GM15510 (cell line): ENCODE data around the gene CSK.

ENCODE experiments used
- POLR2A ChIP-seq: IDR thresholded peaks from 3 replicates; pipeline ENCODE4 v1.6.1; 2011; ENCODE audit warnings: borderline replicate concordance; ENCODE audit not compliant: insufficient read length; ENCODE audit errors: extremely low read depth

Gene CSK

GRCh38 chr15:74780523-74781430 lies 1.1 kb upstream of the CSK start:
- peak; percentile 45 for TF ChIP-seq POLR2A

GRCh38 chr15:74782259-74783071 lies 585 bp downstream of the CSK start:
- TF ChIP-seq POLR2A: no peak

DNA sequence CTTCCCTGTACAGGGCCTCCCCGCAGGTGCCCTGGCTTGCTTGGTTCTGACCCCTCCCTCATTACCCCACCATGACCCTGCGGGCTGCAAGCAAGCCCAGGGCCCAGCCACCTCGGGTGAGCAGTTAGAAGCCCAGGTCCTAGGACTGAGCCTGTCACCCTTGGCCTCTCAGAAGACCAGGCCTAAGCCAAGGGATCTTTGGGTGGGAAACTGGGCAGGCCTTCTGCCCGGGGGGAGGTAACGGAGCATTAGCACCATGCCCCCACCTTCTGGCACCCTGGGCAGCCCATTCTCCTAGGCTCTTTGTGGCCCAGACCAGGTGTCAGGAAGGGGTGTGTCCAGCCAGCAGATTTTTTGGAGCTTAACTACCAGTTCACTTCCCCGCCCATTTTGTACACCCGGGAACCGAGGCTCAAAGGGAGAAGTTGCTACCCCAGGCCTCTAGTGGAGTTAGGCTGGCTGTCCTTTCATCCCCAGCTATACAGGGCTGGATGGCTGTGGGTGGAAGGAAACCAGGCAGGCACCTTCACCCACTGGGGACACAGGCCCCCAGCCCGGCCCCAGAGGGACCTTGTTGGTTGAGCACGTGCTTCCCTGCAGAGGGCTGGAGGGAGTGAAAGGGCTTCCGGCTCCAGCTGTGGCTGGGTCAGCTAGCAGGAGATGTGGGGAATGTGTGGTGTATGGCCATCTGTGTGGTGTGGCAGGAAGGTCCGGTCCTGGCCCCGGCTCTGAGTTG lies 1.4 kb downstream of the CSK start:
- TF ChIP-seq POLR2A: peak; percentile 29

DNA sequence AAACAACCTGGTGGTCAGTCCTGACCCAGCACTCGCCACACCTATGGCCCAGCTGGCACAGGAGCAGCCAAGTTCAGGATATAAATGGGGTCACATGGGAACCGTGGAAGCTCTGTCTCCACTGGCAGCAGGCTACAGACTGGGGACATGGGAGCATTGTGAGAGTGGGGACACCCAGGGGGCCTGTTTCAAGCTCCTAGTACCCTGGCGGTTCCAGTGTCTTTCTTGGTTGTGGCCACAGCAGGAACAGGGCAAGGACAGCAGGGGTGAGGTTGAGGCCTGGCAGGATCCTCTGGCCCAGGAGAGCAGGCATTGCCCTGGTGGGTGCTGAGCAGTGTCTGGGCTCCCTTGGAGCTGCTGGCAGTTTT lies 1.9 kb downstream of the CSK start:
- no peak for TF ChIP-seq POLR2A

GRCh38 chr15:74784426-74785193 lies 2.7 kb downstream of the CSK start:
- no peak for TF ChIP-seq POLR2A

DNA sequence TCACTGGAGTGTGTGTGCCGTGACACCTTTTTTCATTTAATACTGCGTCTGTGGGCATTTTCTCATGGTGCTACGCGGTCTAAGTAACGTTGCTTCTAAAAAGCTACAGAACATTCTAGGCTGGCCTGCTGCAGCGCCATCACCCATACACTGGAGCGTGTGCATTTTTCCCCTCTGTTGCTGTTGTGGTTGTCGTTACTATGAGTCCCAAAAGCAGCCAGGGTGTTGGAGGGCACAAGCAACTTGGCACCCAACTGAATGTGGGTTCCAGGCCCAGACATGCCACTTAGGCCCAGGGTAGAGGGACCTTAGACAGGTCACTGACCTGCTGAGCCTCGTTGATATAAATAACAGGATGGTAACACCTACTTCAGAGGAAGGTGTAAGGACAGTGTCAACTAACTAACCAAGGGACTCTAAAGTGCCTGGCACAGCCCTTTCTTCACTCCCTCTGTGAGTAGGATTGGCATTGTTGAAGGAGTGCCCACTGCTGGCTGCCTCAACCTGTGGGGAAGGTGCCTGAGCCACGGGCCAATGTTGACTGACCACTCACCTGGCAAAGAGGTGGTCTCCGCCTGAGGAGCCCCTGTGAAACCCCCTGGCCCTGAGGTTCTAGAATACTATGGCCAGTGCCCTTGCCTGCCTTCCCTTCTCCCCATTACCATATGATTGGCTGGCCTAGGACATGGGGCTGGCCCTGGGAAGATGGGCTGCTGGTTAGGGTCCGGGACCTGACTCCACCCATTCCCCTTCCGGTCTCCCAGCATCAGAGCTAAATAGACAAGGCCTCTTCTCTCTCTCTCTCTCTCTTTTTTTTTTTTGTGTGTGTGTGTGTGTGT lies 3.5 kb downstream of the CSK start:
- TF ChIP-seq POLR2A: peak; percentile 42

DNA sequence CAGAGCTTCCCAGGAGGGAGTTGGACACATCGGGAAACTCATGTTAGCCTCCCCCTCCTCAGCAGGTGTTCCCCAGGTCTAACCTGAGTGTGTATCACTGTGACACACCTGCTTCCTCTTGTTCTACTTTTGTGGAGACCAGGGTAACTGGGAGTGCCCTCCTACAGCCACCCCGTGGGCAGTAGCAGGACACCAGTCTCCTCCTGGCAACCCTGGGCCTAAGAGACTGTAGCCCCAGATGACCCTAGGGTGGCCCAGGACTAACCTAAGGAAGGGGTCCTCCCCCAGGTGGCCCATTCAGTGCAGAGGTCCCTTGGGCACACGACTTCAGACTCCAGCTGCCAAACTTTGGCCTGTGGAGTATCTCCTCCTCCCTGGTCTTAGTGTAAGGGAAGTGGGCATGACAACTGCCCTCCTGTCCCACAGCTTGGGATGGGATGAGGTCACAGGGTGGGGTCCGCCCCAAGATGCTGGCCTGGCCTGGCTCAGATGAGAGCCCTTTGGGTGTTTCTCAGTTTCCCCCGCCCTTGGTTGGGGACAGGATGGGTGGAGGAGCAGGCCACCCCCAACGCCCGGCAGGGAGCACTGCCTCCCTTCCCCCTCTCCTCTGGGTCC lies 4.8 kb downstream of the CSK start:
- no peak for TF ChIP-seq POLR2A

DNA sequence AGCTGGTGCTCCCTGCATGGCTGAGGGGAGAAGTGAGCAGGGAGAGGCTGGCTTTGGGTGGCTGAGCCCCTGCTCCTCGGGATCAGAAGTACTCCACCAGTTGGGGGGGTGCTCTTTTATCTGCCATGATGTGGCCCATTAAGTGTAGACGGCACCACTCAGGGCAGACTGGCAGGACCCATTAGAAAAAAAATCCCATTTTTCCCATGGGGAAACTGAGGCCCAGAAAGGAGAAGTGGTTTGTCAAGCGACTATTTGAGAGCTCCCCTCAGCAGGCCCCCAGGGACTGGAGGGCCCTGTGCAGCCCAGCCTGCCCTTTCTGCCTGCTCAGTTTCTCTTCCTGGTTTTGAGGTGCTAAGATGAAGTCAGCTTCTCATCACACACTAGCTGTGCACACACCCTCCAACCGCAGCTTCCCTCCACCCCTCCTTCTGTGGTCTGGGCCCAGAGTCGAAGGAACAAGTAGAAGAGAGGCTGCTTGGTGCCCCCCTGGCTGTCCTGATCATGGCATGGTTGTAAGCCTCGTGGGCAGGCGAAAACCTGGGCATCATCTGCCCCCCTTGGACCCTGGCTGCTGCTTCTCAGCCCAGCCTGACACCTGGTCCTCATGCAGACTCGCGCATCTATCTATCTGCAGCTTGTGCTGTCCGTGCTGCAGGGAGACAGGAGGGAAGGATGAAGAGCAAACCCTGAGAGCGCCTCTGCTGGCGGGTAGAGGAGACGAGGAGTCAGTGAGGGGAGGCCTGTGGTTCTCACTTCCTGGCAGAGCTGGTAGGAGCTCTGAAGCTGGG lies 5.6 kb downstream of the CSK start:
- TF ChIP-seq POLR2A: peak; percentile 34

GRCh38 chr15:74788042-74788682 lies 6.3 kb downstream of the CSK start:
- TF ChIP-seq POLR2A: peak; percentile 24

DNA sequence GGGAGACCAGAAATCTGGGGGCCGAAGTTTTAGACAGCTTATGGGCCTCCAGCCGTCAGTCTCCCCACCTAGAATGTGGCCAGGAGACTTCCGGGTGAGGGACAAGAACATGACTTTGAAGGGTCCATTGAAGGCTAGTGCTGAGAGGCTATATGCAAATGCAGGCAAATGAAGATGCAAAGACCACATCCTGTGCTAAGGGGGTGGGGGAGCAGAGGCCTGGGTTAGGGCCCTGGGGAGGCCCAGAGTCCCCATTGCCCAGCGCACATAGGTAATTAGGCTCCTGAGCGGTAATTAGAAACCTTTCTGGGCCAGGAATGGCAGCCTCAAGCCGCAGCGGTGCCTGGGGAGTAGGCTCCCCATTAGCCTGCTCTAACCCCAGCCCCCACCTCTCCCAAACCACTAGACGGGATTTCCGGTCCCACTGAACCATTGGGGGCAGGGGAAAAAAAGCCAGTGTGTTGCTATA lies 6.8 kb downstream of the CSK start:
- peak; percentile 88 for TF ChIP-seq POLR2A

DNA sequence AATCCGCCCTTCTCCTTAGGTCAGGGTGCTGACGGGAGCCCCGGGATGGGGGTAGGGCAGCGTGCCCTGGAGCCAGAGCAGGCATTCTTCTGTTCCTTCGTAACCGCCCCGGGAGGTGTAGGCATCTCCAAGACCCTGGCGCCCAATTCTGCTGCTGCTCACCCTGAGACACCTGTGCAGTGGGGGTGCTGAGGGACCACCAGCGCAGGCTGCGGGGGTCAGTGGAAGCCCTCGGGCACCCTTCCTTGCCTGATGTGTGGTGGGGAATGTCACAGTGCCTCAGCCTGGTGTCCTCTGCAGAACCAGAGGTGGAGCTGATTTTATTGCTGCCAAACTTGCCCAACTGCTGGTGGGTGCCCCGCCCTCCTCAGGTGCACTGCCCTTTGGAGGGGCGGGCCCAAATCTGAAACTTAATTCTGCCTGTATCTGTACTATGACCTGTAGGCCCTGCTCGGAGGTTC lies 7.3 kb downstream of the CSK start:
- peak; percentile 54 for TF ChIP-seq POLR2A

DNA sequence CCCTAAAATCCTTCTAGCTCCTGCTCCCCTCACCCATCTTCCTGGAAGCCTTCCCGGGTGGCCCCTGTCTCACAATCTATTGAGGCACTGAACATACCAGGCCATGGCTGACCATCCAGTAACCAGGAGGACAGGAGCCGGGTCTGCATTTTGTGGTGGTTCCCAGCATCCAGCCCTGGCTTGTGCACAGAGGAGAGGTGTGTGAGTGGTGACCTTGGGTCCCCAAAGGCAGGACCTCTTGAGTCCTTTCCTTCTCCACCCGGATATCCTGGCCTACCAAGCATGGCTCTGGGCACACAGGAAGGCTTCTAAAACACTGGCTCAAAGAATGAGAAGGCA lies 7.8 kb downstream of the CSK start:
- no peak for TF ChIP-seq POLR2A
